ENCODE results near the gene SYNGR4. TPM values are rescaled to one million over a fixed set of nuclear protein-coding genes. Genes with fewer than 3 reads are reported as not detected.
A peak's percentile ranks its signal among the peaks of the same experiment; 100 is the strongest.

SYNGR4 gene
- total RNA-seq, 4 donors from 2014 or later = not detected

DNA sequence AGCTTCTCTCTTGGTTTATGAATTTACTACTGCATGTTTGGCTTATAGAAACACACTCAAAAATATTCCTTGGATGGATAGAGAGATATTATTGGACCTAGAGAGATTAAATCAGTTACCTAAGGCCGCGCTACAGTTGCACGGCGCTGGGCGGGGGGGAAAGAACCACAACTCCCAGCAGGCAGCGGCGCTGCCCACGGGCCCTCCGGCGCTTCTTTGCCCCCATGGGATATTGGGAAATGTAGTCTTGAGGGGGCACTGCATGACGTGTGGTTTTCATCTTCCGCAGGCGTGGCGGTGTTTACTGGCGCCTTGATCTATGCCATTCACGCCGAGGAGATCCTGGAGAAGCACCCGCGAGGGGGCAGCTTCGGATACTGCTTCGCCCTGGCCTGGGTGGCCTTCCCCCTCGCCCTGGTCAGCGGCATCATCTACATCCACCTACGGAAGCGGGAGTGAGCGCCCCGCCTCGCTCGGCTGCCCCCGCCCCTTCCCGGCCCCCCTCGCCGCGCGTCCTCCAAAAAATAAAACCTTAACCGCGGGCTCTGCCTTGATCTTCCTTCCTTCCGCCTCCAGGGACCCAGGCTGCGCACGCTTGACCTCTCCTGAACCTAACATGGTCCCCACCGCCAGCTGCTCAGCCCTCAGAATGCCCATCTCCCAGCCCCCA lies 34.0 kb upstream of the SYNGR4 start:
- WGBS, 2 donors = 16 to 49% methylated on average over 19 to 25 of the region's 41 CpGs
- peak overlapping the region; percentile 91 to 95 (median 93) for H3K27ac ChIP-seq
- H3K4me1 ChIP-seq = peaks cover 20 to 91% (median 53%) of the 10 kb centered on the region in 3 donors
- intact Hi-C loops (cut with DNase I) = no loop called here
- no peaks in the 10 kb centered on the region for H3K9me3 ChIP-seq
- TF ChIP-seq POLR2A (IDR thresholded peaks at IDR 0.05) (peak in 1 of 4 donors; percentile 49), CTCF (IDR thresholded peaks at IDR 0.05) (peak in 1 of 6 experiments; percentile 27)
- H3K4me3 ChIP-seq = peak overlapping the region; percentile 52 to 70 (median 63)
- peak; percentile 39 for DNase-seq
- no peaks in the 10 kb centered on the region for H3K27me3 ChIP-seq
- no peaks in the 10 kb centered on the region for H3K36me3 ChIP-seq

GRCh38 chr19:48332351-48332661 lies 31.9 kb upstream of the SYNGR4 start:
- intact Hi-C loops (cut with DNase I) = no loop called here
- Histone ChIP-seq H3K4me1 (peaks cover 20 to 69% (median 32%) of the 10 kb centered on the region in 3 donors), H3K27ac (peak overlapping the region; percentile 89 to 92 (median 90)), H3K27me3 (no peaks in the 10 kb centered on the region), H3K4me3 (peak overlapping the region in 3 of 4 donors; percentile 50 to 69 (median 54)), H3K36me3 (no peaks in the 10 kb centered on the region), H3K9me3 (no peaks in the 10 kb centered on the region)
- 15 to 24% methylated on average over 5 to 6 of the region's 6 CpGs for WGBS, 2 donors
- TF ChIP-seq CTCF (IDR thresholded peaks at IDR 0.05) (no peak), POLR2A (IDR thresholded peaks at IDR 0.05) (no peak)
- no peak for DNase-seq

DNA sequence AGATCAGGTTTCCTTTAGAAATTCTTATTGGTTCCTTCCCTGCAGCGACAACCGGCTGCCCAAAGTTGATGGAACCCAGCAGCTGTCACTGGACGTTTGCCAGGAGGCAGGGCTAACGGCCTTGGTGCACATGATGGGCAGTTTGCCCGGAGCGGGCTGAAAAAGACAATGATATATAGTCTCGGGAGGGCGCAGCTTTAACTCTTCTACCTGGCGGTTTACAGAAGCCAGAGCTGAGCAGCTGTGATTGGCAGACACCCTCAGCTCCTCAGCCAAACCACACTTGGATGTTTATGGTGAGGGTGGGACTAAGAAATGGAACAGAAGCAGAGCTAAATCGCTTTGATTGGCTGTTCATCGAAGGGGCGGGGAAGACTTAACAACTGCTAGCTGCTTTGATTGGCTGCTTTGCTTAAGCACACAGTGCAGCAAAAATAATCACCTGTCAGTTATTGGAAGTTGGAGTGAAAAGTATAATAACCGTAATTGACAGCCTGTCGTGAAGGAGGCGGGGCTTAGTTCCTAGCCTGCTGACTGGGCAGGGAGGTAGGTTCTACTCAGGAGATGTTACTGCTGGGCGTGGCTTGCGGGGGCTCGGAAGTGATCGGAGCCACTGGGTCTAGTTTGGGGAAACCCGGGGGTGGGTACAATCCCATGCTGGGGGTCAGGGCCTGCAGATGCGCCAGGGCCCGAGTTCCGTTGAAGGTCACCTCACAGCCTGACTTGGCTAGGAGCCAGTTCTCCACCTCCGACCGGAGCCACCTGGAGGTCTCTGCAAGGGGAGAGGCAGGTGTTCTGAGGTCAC lies 31.3 kb upstream of the SYNGR4 start:
- Histone ChIP-seq H3K27me3 (no peaks in the 10 kb centered on the region), H3K27ac (peak overlapping the region; percentile 89 to 92 (median 90)), H3K36me3 (no peaks in the 10 kb centered on the region), H3K4me1 (peaks cover 20 to 63% (median 32%) of the 10 kb centered on the region in 3 donors), H3K9me3 (no peaks in the 10 kb centered on the region), H3K4me3 (peak overlapping the region; percentile 37 to 69 (median 52))
- intact Hi-C loops (cut with DNase I) = no loop called here
- TF ChIP-seq POLR2A (IDR thresholded peaks at IDR 0.05) (peak in 3 of 4 donors; percentile 18 to 68 (median 29)), CTCF (IDR thresholded peaks at IDR 0.05) (no peak)
- DNase-seq = peak; percentile 80
- 0 to 3% methylated on average over 19 to 20 of the region's 25 CpGs for WGBS, 2 donors

GRCh38 chr19:48333467-48334384 lies 30.4 kb upstream of the SYNGR4 start:
- Histone ChIP-seq H3K9me3 (no peaks in the 10 kb centered on the region), H3K27me3 (no peaks in the 10 kb centered on the region), H3K4me1 (peaks cover 20 to 59% (median 32%) of the 10 kb centered on the region in 3 donors), H3K27ac (peak overlapping the region; percentile 89 to 92 (median 90)), H3K36me3 (no peaks in the 10 kb centered on the region), H3K4me3 (peak overlapping the region; percentile 37 to 69 (median 52))
- 3 to 11% methylated on average over 14 to 24 of the region's 54 CpGs for WGBS, 2 donors
- intact Hi-C loops (cut with DNase I) = no loop called here
- peak; percentile 61 for DNase-seq
- peak; percentile 57 to 88 (median 84) for TF ChIP-seq CTCF (IDR thresholded peaks at IDR 0.05)
- no peak for TF ChIP-seq POLR2A (IDR thresholded peaks at IDR 0.05)
